Natural killer cell (primary cell): ENCODE results near the gene MTMR10. TPM values are rescaled to one million over a fixed set of nuclear protein-coding genes. Genes with fewer than 3 reads are reported as not detected.

Experiments used
- ATAC-seq, 3 donors: fragments of 150-1000 bp in 2 of 3; fragments of 200-7000 bp in 1 of 3; cut with Tn5 transposase; 1 replicate in 1 of 3; 2 replicates in 2 of 3; pipeline ENCODE4 v1.10.0; 2021; ENCODE audit warnings: mild to moderate bottlenecking in 2 of 3, moderate library complexity in 2 of 3
- DNase-seq, 2 donors: peaks; one replicate each; pipeline versions ENCODE4 v3.0.0 to v3.0.0-alpha.2; 2013 to 2021; ENCODE audit warnings: mixed read lengths in 1 of 2
- H3K27ac ChIP-seq: one replicate; pipeline ENCODE4 v1.5.1; 2013; ENCODE audit warnings: mild to moderate bottlenecking, low read length
- H3K27me3 ChIP-seq: one replicate; pipeline ENCODE4 v1.6.1; 2013; ENCODE audit warnings: low read length; ENCODE audit not compliant: control insufficient read depth, insufficient read depth
- H3K36me3 ChIP-seq: one replicate; pipeline ENCODE4 v1.6.1; 2013; ENCODE audit warnings: low read length; ENCODE audit not compliant: control insufficient read depth, insufficient read depth
- H3K4me1 ChIP-seq: one replicate; pipeline ENCODE4 v1.6.1; 2013; ENCODE audit warnings: low read length; ENCODE audit not compliant: control insufficient read depth, insufficient read depth
- H3K4me3 ChIP-seq: one replicate; pipeline ENCODE4 v1.5.1; 2013; ENCODE audit warnings: low read length
- H3K9me3 ChIP-seq: one replicate; pipeline ENCODE4 v1.6.1; 2013; ENCODE audit warnings: low read length; ENCODE audit not compliant: control insufficient read depth, insufficient read depth
- H3K27ac Mint-ChIP-seq, 2 donors: one replicate each; pipeline ENCODE4 v1.8.0; 2022; ENCODE audit warnings: mild to moderate bottlenecking in 2 of 2, mixed read lengths in 2 of 2, moderate library complexity in 1 of 2
- H3K27me3 Mint-ChIP-seq, 2 donors: one replicate each; pipeline ENCODE4 v1.8.0; 2022; ENCODE audit warnings: low read depth in 2 of 2, mixed read lengths in 2 of 2
- H3K36me3 Mint-ChIP-seq: one replicate; pipeline ENCODE4 v1.8.0; 2022; ENCODE audit warnings: mixed read lengths
- H3K4me1 Mint-ChIP-seq, 2 donors: one replicate each; pipeline ENCODE4 v1.8.0; 2022; ENCODE audit warnings: mixed read lengths in 2 of 2
- H3K4me3 Mint-ChIP-seq: one replicate; pipeline ENCODE4 v1.8.0; 2022; ENCODE audit warnings: mild to moderate bottlenecking, moderate library complexity, mixed read lengths
- H3K9me3 Mint-ChIP-seq, 2 donors: one replicate each; pipeline ENCODE4 v1.8.0; 2022; ENCODE audit warnings: mixed read lengths in 2 of 2
- WGBS: methylation state at CpG from one replicate; pipeline ENCODE4 v1.1.7; 2013; ENCODE audit warnings: missing lambda C conversion rate; ENCODE audit not compliant: insufficient coverage; 5-methylcytosine and 5-hydroxymethylcytosine counted together
- intact Hi-C: fragments of 100-400 bp; cut with micrococcal nuclease; formaldehyde crosslinking; loops from one replicate; pipeline ENCODE4 v1.14.2; 2022
- total RNA-seq, 4 donors: library from RNA; stranded (reverse); fragments of 120-200 nt in 1 of 4; gene quantifications; one replicate each; pipeline versions ENCODE4 v1.2.3 to v1.2.4, GENCODE V29; 2013 to 2022
- TF ChIP-seq, protein P1 (sequence below): fragments of 200-600 bp; IDR thresholded peaks from one replicate; pipeline ENCODE4 v1.8.0; 2022; ENCODE audit warnings: antibody characterized with exemption

MTMR10 gene, protein sequence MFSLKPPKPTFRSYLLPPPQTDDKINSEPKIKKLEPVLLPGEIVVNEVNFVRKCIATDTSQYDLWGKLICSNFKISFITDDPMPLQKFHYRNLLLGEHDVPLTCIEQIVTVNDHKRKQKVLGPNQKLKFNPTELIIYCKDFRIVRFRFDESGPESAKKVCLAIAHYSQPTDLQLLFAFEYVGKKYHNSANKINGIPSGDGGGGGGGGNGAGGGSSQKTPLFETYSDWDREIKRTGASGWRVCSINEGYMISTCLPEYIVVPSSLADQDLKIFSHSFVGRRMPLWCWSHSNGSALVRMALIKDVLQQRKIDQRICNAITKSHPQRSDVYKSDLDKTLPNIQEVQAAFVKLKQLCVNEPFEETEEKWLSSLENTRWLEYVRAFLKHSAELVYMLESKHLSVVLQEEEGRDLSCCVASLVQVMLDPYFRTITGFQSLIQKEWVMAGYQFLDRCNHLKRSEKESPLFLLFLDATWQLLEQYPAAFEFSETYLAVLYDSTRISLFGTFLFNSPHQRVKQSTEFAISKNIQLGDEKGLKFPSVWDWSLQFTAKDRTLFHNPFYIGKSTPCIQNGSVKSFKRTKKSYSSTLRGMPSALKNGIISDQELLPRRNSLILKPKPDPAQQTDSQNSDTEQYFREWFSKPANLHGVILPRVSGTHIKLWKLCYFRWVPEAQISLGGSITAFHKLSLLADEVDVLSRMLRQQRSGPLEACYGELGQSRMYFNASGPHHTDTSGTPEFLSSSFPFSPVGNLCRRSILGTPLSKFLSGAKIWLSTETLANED
- 10 to 100 TPM; 46.3 to 64.5 (median 54.2) TPM for total RNA-seq
- 75.7 TPM for total RNA-seq (2013)

DNA sequence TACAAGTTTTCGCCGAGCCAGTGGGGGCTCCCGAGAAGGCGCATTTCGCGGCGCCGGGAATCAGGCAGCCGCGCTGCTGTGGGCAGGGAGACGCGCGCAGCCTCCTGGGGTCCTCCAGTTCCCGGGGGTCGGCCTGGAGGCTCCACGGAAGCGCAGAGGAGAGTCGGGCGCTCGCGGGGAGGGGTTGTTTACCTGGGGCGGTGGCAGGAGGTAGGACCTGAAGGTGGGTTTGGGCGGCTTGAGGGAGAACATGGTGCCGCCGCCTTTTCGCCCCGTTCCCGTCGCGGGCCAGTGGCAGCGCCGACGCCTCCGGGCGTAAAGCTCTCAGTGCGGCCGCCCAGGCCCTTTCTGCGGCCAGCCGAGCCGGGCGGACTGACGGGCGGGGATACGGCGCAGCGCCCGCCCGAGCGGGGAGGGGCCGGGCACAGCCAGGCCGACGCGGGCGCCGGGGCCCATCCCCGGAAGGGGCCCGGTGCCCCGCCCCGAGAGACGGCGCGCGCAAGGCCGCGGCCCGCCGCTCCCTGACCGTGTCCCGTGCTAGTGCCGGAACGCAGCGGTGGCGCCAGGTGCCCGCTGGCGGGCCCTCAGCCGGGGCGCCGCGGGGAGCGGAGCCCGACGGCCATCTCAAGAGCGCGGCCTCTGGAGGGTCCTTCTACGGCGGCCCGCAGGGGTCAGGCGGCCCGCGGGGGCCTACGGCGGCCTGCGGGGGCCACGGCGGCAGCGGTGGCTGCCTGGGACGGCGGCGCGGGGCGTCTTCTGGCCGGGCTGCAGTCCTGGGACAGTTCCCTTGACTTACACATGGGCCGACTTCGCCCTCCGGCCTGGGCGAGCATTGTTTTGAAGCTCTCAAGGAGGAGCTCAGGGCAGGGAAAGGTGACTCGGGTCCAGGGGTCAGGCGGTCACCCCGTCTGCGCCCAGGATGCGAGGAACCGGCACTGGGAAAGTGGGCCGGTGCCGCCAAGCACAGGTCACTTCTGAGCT is at the start of gene MTMR10:
TSS of gene MTMR10 (minus strand) at position 374 of the 981 bp plus-strand sequence. CDS start at position 252, 122 bp downstream.
- Mint-ChIP-seq H3K36me3 (no peaks in the 10 kb centered on the region), H3K4me1 (peaks cover 26 to 31% of the 10 kb centered on the region in 2 donors), H3K9me3 (no peaks in the 10 kb centered on the region), H3K4me3 (peak within 1 kb of the TSS; percentile 98), H3K27me3 (no peaks in the 10 kb centered on the region), H3K27ac (peak within 1 kb of the TSS; percentile 89 to 98)
- TF ChIP-seq, protein P1, sequence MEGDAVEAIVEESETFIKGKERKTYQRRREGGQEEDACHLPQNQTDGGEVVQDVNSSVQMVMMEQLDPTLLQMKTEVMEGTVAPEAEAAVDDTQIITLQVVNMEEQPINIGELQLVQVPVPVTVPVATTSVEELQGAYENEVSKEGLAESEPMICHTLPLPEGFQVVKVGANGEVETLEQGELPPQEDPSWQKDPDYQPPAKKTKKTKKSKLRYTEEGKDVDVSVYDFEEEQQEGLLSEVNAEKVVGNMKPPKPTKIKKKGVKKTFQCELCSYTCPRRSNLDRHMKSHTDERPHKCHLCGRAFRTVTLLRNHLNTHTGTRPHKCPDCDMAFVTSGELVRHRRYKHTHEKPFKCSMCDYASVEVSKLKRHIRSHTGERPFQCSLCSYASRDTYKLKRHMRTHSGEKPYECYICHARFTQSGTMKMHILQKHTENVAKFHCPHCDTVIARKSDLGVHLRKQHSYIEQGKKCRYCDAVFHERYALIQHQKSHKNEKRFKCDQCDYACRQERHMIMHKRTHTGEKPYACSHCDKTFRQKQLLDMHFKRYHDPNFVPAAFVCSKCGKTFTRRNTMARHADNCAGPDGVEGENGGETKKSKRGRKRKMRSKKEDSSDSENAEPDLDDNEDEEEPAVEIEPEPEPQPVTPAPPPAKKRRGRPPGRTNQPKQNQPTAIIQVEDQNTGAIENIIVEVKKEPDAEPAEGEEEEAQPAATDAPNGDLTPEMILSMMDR, result no peak
- Histone ChIP-seq H3K4me3 (peak within 1 kb of the TSS; percentile 70), H3K9me3 (no peaks in the 10 kb centered on the region), H3K27ac (peak within 1 kb of the TSS; percentile 78), H3K36me3 (peaks cover 4% of the 10 kb centered on the region), H3K27me3 (no peaks in the 10 kb centered on the region), H3K4me1 (peaks cover 20% of the 10 kb centered on the region)
- WGBS, result under 1% methylated on average over 114 of the region's 114 CpGs
- DNase-seq (peak; percentile 82 to 83), ATAC-seq (peak; percentile 94 to 99 (median 95))
- intact Hi-C loops, result loop anchor here (5.0 to 10.0 kb wide), 4 partner anchors 53 to 373 kb away; no protein-coding TSS in a partner anchor

DNA sequence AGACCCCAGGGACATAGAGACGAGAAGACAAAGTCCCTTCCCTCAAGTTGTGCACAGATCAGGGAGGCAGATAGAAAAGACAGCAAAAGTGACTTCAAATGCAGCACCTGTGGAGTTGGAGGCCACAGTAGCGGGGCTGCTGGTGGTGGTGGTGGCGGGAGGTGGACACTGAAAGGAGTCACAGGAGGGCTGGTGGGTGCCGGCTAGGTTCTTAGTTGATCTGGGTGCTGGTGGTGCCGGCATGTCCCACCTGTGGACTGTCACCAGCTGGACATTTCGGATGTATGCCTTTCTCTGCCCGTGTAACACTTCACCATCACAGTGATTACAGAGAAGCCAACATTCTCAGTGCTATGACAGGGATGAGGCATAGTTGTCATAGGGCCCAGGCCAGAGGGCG is 49.2 kb upstream of the MTMR10 start:
- ATAC-seq, result no peak
- 95% methylated on average over 7 of the region's 8 CpGs for WGBS
- intact Hi-C loops, result loop anchor here (10.0 kb wide), 1 partner anchor 46 kb away; the partner anchor contains the start of gene MTMR10

DNA sequence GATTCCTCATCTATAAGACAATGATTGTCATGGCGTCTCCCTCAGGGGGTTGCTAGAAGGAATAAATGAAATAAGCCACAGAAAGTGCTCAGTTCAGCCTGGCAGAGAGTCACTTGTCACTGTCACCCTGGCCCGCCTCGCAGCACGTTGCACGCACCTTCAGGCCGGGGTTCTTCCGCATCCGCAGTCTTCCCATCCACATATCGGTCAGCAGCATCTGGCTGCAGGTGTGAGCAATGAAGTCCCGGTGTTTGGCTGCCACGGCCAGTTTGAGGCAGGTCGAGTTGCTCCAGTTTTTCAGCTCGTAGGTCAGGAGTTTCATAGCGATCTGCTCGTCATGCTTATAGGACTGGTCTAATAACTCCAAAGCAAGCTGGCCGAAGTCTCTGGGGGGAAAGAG is 48.5 kb upstream of the MTMR10 start:
- TF ChIP-seq, protein P1, result no peak
- Mint-ChIP-seq H3K4me1 (no peaks in the 10 kb centered on the region), H3K27ac (no peak overlapping the region), H3K27me3 (peaks cover 0 to 8% of the 10 kb centered on the region in 2 donors), H3K36me3 (no peaks in the 10 kb centered on the region), H3K9me3 (no peaks in the 10 kb centered on the region), H3K4me3 (no peak overlapping the region)
- intact Hi-C loops, result loop anchor here (10.0 kb wide), 1 partner anchor 45 kb away; the partner anchor contains the start of gene MTMR10
- H3K4me3 ChIP-seq, result no peak overlapping the region
- 93% methylated on average over 16 of the region's 16 CpGs for WGBS
- ATAC-seq (no peak), DNase-seq (no peak)
- no peaks in the 10 kb centered on the region for H3K4me1 ChIP-seq
- H3K36me3 ChIP-seq, result no peaks in the 10 kb centered on the region
- H3K27me3 ChIP-seq, result no peaks in the 10 kb centered on the region
- H3K9me3 ChIP-seq, result no peaks in the 10 kb centered on the region
- H3K27ac ChIP-seq, result no peak overlapping the region

More for the DNA sequence above, 49.2 kb upstream of the MTMR10 start:
- Mint-ChIP-seq H3K4me3 (no peak overlapping the region), H3K9me3 (no peaks in the 10 kb centered on the region), H3K27me3 (peaks cover 0 to 8% of the 10 kb centered on the region in 2 donors), H3K36me3 (no peaks in the 10 kb centered on the region), H3K27ac (no peak overlapping the region), H3K4me1 (no peaks in the 10 kb centered on the region)
- Histone ChIP-seq H3K4me1 (no peaks in the 10 kb centered on the region), H3K27me3 (no peaks in the 10 kb centered on the region), H3K36me3 (no peaks in the 10 kb centered on the region), H3K9me3 (no peaks in the 10 kb centered on the region), H3K27ac (no peak overlapping the region), H3K4me3 (no peak overlapping the region)
- no peak for DNase-seq
- TF ChIP-seq, protein P1, result no peak
